BLaER1 (cell line): ENCODE measurements around the gene CHMP3.
"Not testable (repeated sequence)": the region's sequence is repeated elsewhere in the genome, so short reads cannot be mapped to it uniquely, and the experiment has no call there.

ENCODE experiments used
- H3K27ac ChIP-seq: shearing (Covaris generic); formaldehyde crosslinking; 2 replicates; pipeline ENCODE4 v1.8.1; 2022
- H3K27me3 ChIP-seq: shearing (Covaris generic); formaldehyde crosslinking; 2 replicates; pipeline ENCODE4 v1.8.1; 2022
- H3K36me3 ChIP-seq: shearing (Covaris generic); formaldehyde crosslinking; 2 replicates; pipeline ENCODE4 v1.8.1; 2022
- H3K4me1 ChIP-seq: shearing (Covaris generic); formaldehyde crosslinking; 2 replicates; pipeline ENCODE4 v1.8.1; 2022
- H3K4me2 ChIP-seq: shearing (Covaris generic); formaldehyde crosslinking; 2 replicates; pipeline ENCODE4 v1.8.1; 2022
- H3K4me3 ChIP-seq: shearing (Covaris generic); formaldehyde crosslinking; 2 replicates; pipeline ENCODE4 v1.8.1; 2022
- H3K9ac ChIP-seq: shearing (Covaris generic); formaldehyde crosslinking; 2 replicates; pipeline ENCODE4 v1.8.1; 2022
- H3K9me3 ChIP-seq: shearing (Covaris generic); formaldehyde crosslinking; 2 replicates; pipeline ENCODE4 v1.8.1; 2022
- H4K20me1 ChIP-seq: shearing (Covaris generic); formaldehyde crosslinking; 2 replicates; pipeline ENCODE4 v1.8.1; 2022
- Cebpa-rat ChIP-seq: shearing (Covaris generic); IDR thresholded peaks from 2 replicates; pipeline ENCODE4 v1.8.1; 2022

Gene CHMP3

DNA sequence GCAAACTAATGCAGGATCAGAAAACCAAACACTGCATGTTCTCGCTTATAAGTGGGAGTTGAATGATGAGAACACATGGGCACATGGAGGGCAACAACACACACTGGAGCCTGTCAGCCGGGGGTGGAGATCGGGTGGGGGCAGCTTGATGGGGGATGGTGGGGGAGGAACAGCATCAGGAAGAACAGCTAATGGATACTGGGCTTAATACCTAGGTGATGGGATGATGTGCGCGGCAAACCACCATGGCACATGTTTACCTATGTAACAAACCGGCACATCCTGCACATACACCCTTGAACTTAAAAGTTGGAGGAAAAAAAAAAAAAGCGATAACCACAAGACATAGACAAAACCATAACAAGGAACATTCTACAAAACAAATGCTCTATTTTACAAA lies 10.4 kb downstream of the CHMP3 start:
- no peak overlapping the region for H3K27ac ChIP-seq
- H3K9me3 ChIP-seq = peaks cover 64% of the 10 kb centered on the region
- no peaks in the 10 kb centered on the region for H3K27me3 ChIP-seq
- peaks cover 13% of the 10 kb centered on the region; the same call in 1 of the 2 replicates for H4K20me1 ChIP-seq
- no peak overlapping the region for H3K4me3 ChIP-seq
- TF ChIP-seq Cebpa-rat = no peak
- H3K4me2 ChIP-seq = no peak overlapping the region
- peaks cover 69% of the 10 kb centered on the region for H3K36me3 ChIP-seq
- no peaks in the 10 kb centered on the region for H3K4me1 ChIP-seq
- H3K9ac ChIP-seq = no peak overlapping the region

DNA sequence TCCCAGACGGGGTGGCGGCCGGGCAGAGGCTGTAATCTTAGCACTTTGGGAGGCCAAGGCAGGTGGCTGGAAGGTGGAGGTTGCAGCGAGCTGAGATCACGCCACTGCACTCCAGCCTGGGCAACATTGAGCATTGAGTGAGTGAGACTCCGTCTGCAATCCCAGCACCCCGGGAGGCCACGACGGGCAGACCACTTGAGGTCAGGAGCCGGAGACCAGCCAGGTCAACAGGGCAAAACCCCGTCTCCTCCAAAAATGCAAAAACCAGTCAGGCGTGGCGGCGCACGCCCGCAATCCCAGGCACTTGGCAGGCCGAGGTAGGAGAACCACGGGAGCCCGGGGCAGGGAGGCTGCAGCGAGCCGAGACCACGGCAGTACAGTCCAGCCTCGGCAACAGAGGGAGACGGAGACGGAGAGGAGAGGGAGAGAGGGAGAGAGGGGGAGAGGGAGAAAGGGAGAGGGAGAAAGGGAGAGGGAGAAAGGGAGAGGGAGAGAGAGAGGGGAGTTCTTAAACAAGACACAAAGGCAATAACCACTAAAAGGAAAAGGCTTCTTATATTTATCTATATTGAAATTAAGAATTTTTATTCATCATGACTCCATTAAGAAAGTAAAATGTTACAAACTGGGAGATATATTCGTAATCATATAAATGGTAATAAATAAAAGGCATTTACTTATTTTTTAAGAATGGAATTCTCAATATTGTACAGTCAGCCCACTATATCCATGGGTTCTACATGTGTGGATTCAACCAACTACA lies 13.1 kb downstream of the CHMP3 start:
- not testable (repeated sequence) for H3K27me3 ChIP-seq, H3K9ac ChIP-seq, H3K27ac ChIP-seq, H4K20me1 ChIP-seq, H3K4me1 ChIP-seq, H3K4me2 ChIP-seq
- peaks cover 73% of the 10 kb centered on the region for H3K36me3 ChIP-seq
- peak overlapping the region; percentile 52; the same call in 1 of the 2 replicates for H3K4me3 ChIP-seq
- peaks cover 84% of the 10 kb centered on the region for H3K9me3 ChIP-seq

DNA sequence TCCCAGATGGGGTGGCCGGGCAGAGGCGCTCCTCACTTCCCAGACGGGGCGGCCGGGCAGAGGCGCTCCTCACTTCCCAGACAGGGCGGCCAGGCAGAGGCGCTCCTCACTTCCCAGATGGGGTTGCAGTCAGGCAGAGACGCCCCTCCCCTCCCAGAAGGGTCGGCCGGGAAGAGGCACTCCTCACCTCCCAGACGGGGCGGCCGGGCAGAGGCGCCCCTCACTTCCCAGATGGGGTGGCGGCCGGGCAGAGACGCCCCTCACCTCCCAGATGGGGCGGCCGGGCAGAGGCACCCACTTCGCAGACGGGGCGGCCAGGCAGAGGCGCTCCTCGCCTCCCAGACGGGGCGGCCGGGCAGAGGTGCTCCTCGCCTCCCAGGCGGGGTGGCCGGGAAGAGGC lies 13.8 kb downstream of the CHMP3 start:
- peaks cover 90% of the 10 kb centered on the region for H3K9me3 ChIP-seq
- not testable (repeated sequence) for H3K9ac ChIP-seq

DNA sequence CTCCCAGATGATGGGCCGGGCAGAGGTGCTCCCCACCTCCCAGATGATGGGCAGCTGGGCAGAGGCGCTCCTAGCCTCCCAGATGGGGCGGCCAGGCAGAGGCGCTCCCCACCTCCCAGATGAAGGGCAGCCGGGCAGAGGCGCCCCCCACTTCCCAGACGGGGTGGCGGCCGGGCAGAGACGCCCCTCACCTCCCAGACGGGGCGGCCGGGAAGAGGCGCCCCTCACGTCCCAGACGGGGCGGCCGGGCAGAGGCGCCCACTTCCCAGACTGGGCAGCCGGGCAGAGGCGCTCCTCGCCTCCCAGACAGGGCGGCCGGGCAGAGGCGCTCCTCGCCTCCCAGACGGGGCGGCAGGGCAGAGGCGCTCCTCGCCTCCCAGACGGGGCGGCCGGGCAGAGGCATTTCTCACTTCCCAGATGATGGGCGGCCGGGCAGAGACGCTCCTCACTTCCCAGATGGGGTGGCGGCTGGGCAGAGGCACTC lies 14.3 kb downstream of the CHMP3 start:
- not testable (repeated sequence) for H3K27me3 ChIP-seq, H3K9ac ChIP-seq, H3K4me1 ChIP-seq, H3K4me2 ChIP-seq, H3K27ac ChIP-seq, H4K20me1 ChIP-seq
- peaks cover 93% of the 10 kb centered on the region for H3K9me3 ChIP-seq
- H3K4me3 ChIP-seq = peak overlapping the region; percentile 52
- H3K36me3 ChIP-seq = peaks cover 71% of the 10 kb centered on the region

More for the DNA sequence above, 13.8 kb downstream of the CHMP3 start:
- not testable (repeated sequence) for H3K27ac ChIP-seq, H3K4me1 ChIP-seq, H4K20me1 ChIP-seq, H3K4me2 ChIP-seq, H3K27me3 ChIP-seq
- Histone ChIP-seq H3K4me3 (peak overlapping the region; percentile 52), H3K36me3 (peaks cover 72% of the 10 kb centered on the region)

DNA sequence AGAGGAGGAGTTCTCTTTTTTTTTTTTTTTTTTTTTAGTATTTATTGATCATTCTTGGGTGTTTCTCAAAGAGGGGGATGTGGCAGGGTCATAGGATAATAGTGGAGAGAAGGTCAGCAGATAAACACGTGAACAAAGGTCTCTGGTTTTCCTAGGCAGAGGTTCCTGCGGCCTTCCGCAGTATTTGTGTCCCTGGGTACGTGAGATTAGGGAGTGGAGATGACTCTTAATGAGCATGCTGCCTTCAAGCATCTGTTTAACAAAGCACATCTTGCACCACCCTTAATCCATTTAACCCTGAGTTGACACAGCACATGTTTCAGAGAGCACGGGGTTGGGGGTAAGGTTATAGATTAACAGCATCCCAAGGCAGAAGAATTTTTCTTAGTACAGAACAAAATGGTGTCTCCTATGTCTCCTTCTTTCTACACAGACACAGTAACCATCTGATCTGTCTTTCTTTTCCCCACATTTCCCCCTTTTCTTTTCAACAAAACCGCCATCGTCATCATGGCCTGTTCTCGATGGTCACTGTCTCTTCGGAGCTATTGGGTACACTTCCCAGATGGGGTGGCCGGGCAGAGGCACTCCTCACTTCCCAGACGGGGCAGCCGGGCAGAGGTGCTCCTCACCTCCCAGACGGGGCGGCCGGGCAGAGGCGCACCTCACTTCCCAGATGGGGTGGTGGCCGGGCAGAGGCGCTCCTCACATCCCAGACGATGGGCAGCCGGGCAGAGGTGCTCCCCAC lies 14.9 kb downstream of the CHMP3 start:
- H3K36me3 ChIP-seq = peaks cover 68% of the 10 kb centered on the region
- not testable (repeated sequence) for H3K27ac ChIP-seq, H3K4me2 ChIP-seq, H3K27me3 ChIP-seq, H3K4me1 ChIP-seq, H4K20me1 ChIP-seq, H3K9ac ChIP-seq
- H3K4me3 ChIP-seq = peak overlapping the region; percentile 52
- H3K9me3 ChIP-seq = peaks cover 94% of the 10 kb centered on the region

DNA sequence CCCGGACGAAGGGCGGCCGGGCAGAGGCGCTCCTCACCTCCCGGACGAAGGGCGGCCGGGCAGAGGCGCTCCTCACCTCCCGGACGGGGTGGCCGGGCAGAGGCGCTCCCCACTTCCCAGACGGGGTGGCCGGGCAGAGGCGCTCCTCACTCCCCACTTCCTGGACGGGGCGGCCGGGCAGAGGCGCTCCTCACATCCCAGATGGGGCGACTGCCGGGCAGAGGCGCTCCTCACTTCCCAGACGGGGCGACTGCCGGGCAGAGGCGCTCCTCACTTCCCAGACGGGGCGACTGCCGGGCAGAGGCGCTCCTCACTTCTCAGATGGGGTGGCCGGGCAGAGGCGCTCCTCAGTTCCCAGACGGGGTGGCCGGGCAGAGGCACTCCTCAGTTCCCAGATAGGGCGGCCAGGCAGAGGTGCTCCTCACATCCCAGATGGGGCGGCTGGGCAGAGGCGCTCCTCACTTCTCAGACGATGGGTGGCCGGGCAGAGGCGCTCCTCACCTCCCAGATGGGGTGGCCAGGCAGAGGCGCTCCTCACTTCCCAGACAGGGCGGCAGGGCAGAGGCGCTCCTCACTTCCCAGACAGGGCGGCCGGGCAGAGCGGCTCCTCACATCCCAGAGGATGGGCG lies 17.8 kb downstream of the CHMP3 start:
- not testable (repeated sequence) for H3K27ac ChIP-seq

DNA sequence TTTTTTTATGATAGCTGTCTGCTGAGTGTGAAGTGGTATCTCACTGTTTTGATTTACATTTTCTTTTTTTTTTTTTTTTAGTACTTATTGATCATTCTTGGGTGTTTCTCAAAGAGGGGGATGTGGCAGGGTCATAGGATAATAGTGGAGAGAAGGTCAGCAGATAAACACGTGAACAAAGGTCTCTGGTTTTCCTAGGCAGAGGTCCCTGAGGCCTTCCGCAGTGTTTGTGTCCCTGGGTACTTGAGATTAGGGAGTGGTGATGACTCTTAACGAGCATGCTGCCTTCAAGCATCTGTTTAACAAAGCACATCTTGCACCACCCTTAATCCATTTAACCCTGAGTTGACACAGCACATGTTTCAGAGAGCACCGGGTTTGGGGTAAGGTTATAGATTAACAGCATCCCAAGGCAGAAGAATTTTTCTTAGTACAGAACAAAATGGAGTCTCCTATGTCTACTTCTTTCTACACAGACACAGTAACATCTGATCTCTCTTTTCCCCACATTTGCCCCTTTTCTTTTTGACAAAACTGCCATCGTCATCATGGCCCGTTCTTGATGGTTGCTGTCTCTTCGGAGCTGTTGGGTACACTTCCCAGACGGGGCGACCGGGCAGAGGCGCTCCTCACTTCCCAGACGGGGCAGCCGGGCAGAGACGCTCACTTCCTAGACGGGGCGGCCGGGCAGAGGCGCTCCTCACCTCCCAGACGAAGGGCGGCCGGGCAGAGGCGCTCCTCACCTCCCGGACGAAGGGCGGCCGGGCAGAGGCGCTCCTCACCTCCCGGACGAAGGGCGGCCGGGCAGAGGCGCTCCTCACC lies 18.8 kb downstream of the CHMP3 start:
- not testable (repeated sequence) for H3K4me1 ChIP-seq, H3K27me3 ChIP-seq, H3K4me2 ChIP-seq, H3K9ac ChIP-seq, H3K4me3 ChIP-seq, H3K27ac ChIP-seq, H4K20me1 ChIP-seq
- H3K9me3 ChIP-seq = peaks cover 60% of the 10 kb centered on the region
- H3K36me3 ChIP-seq = peaks cover 45% of the 10 kb centered on the region

More for the DNA sequence above, 17.8 kb downstream of the CHMP3 start:
- Histone ChIP-seq H3K4me3 (0 out of 2 replicates have a peak overlapping the region, but pooled peaks have one; percentile 31), H3K36me3 (peaks cover 54% of the 10 kb centered on the region), H3K9me3 (peaks cover 69% of the 10 kb centered on the region)
- not testable (repeated sequence) for H4K20me1 ChIP-seq, H3K4me2 ChIP-seq, H3K9ac ChIP-seq, H3K4me1 ChIP-seq, H3K27me3 ChIP-seq

DNA sequence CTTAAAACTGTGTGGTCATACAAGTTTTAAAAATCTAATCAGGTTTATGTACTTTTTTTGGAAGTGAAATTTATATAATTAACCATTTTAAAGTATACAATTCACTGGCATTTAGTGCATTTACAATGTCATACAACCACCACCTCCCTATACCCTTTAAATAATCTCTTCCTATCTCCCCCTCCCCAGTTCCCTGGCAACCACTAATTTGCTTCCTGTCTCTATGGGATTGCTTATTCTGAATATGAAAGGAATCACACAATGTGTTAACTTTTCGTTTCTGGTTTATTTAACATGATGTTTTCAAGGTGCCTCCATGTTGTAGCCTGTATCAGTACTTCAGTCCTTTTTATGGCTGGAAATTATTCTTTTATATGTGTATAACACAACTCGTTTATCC lies 19.4 kb downstream of the CHMP3 start:
- H3K9me3 ChIP-seq = peaks cover 53% of the 10 kb centered on the region
- H3K4me1 ChIP-seq = no peaks in the 10 kb centered on the region
- no peak overlapping the region for H3K4me2 ChIP-seq
- H3K27ac ChIP-seq = no peak overlapping the region
- H3K4me3 ChIP-seq = no peak overlapping the region
- H3K9ac ChIP-seq = no peak overlapping the region
- TF ChIP-seq Cebpa-rat = no peak
- no peaks in the 10 kb centered on the region for H4K20me1 ChIP-seq
- no peaks in the 10 kb centered on the region for H3K27me3 ChIP-seq
- peaks cover 38% of the 10 kb centered on the region for H3K36me3 ChIP-seq

DNA sequence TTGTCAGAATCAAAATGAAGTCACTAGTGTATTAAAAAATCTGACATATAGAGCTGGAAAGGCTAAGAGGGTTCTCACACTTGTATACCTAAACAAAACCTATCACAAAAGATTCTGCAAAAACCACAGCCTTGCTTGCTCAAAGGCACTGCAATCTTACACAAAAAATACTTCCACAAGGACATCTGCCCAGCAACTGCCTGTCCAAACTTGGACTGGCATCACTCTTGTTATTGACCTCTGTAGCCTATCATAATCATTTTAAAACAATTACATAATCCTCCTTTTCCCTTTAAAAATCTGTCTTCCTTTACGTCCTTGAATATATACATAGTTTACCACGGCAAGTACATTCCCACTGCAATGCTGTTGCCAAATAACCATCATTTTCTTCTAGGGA lies 19.9 kb downstream of the CHMP3 start:
- no peak overlapping the region for H3K4me3 ChIP-seq
- no peaks in the 10 kb centered on the region for H3K4me1 ChIP-seq
- peaks cover 33% of the 10 kb centered on the region for H3K36me3 ChIP-seq
- H3K27ac ChIP-seq = no peak overlapping the region
- no peaks in the 10 kb centered on the region for H3K27me3 ChIP-seq
- H3K9ac ChIP-seq = no peak overlapping the region
- peaks cover 48% of the 10 kb centered on the region for H3K9me3 ChIP-seq
- no peak for TF ChIP-seq Cebpa-rat
- H4K20me1 ChIP-seq = no peaks in the 10 kb centered on the region
- H3K4me2 ChIP-seq = no peak overlapping the region
